Measurements from ENCODE around the gene FLNB.

GRCh38 chr3:58042947-58043707 is 34.9 kb downstream of the FLNB start:
- no peak for TF ChIP-seq POLR2A (IDR thresholded peaks at IDR 0.05)
- no peak for TF ChIP-seq CTCF (IDR thresholded peaks at IDR 0.05)

All from Peyer's patch (tissue), 4 donors.